Nucleus accumbens (tissue), 56 donors: ENCODE measurements around the gene MAG.

Experiments
- DNase-seq, 56 donors: peaks; one replicate each; lab custom pipeline; 2025; lab: John Stamatoyannopoulos, UW

The MAG gene

DNA sequence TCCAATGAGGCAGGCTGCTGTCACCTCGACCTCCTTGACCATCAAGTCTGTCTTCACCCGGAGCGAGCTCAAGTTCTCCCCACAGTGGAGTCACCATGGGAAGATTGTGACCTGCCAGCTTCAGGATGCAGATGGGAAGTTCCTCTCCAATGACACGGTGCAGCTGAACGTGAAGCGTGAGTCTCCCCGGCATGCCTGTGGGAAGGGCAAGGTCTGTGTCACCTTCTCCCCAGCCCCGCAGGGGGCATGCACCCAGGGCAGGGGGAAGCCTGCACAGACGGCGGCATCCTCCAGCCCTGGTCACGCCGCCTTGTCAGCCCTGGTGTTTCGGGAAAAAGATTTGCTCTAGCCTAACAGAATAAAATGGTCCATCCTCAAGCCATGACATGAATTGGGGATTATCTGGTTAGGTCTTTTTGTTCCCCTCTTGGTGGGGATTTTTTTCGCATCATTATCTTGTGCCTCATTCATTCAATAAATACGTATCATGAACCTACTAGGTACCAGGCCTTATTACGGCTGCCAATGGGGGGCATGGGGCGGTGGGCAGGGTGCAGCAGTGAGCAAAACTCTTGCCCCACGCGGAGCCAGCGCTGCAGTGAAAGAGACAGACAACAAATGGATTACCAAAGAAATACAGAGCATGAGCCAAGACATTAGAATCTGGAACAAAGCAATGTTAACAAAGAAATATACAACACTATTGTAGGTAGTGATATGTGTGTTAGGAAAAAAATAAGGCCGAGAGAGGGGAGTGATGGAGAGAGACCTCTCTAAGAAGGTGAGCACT lies 44.4 kb downstream of the MAG start:
- DNase-seq, result no peak

DNA sequence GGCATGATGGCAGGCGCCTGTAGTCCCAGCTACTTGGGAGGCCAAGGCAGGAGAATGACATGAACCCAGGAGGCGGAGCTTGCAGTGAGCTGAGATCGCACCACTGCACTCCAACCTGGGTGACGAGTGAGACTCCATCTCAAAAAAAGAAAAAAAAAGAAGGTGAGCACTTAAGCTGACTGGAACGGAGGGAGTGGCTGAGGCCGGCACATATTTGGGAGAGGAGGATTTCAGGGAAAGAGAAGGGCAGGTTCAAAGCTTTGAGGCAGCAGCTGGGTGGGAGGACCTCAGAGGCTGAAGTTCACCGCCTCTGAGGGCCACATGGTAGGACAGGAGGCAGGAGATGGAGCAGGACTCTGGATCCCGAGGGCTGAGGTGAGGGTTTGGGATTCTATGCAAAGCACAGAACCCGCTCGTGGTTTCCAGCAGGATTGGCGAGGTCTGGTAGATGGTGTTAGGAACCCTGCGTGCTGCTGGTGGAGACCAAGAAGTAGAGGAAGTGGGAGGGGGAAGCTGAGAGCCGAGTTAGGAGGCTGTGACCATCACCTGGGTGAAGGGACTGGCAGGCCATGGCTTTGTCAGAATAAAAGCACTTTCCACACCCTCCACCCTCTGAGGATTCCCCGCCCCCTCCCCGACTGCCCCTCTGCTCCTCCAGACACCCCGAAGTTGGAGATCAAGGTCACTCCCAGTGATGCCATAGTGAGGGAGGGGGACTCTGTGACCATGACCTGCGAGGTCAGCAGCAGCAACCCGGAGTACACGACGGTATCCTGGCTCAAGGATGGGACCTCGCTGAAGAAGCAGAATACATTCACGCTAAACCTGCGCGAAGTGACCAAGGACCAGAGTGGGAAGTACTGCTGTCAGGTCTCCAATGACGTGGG lies 45.4 kb downstream of the MAG start:
- DNase-seq, result no peak

DNA sequence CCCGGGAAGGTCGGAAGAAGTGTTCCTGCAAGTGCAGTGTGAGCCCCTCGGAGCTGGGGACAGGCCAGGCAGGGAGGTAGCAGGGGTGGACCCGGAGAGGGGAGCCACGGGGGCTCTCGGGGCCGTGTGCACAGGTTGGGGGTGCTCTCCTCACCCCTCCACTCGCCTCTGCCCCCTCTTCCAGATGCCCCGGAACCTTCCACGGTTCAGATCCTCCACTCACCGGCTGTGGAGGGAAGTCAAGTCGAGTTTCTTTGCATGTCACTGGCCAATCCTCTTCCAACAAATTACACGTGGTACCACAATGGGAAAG lies 46.0 kb downstream of the MAG start:
- no peak for DNase-seq

DNA sequence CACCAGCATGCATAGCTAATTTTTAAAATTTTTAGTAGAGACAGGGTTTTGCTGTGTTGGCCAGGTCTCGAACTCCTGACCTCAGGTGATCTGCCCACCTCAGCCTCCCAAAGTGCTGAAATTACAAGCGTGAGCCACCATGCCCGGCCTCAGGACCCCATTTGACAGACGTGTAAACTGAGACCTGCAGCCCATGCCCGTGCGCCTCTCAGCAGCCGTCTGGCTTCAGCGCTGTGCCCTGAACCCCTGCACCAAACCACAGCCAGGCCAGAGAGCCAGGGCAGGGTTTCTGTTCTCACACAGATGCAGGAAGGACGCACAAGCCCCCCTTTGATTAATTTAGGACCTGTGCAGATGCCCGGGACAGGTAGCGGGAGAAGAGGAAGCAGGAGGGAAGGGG lies 48.5 kb downstream of the MAG start:
- no peak for DNase-seq

DNA sequence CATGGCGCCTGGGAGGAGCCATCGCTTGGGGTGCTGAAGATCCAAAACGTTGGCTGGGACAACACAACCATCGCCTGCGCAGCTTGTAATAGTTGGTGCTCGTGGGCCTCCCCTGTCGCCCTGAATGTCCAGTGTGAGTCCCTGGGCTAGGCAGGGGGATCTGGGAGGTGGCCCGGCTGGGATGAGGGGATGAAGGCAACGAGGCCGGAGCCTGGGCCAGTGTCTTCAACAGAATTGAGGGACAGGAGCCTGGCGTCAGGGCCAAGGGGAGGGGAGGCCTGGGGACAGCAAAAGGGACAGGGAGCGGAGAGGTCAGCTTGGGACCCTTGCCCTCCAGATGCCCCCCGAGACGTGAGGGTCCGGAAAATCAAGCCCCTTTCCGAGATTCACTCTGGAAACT lies 49.0 kb downstream of the MAG start:
- DNase-seq, result no peak

DNA sequence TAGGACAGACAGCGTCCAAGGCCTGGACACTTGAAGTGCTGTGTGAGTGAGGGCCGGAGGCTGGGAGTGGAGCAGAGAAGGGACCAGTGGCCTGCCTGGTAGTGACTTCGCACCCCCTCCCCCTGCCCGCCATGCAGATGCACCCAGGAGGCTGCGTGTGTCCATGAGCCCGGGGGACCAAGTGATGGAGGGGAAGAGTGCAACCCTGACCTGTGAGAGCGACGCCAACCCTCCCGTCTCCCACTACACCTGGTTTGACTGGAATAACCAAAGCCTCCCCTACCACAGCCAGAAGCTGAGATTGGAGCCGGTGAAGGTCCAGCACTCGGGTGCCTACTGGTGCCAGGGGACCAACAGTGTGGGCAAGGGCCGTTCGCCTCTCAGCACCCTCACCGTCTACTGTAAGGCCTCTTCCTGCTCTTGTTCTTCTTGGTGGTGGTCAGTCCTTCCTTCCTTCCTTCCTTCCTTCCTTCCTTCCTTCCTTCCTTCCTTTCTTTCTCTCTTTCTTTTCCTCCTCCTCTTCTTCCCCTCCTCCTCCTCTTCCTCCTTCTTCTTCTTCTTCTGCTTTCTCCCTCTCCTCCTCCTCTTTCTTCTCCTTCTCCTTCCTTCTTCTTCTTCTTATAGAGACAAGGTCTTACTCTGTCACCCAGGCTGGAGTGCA lies 49.7 kb downstream of the MAG start:
- no peak for DNase-seq

DNA sequence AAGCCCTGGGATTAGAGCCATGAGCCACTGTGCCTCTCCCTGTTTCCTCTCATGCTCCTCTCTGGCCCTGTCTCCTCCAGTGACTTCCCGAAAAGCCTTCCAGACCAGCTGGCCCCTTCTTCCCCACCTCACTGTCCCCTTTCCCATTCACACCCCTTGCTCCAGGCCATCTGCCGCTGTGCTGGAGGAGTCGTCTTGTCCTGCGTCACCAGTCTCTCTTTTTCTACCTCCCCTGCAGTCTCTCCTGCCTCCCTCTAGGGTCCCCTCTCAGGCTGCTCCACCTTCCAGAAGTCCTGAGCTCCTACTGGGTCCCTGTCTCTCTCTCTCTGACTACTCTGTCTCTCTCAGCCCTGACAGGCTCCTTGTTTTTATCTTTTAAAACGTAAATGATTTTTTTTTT lies 50.5 kb downstream of the MAG start:
- no peak for DNase-seq

DNA sequence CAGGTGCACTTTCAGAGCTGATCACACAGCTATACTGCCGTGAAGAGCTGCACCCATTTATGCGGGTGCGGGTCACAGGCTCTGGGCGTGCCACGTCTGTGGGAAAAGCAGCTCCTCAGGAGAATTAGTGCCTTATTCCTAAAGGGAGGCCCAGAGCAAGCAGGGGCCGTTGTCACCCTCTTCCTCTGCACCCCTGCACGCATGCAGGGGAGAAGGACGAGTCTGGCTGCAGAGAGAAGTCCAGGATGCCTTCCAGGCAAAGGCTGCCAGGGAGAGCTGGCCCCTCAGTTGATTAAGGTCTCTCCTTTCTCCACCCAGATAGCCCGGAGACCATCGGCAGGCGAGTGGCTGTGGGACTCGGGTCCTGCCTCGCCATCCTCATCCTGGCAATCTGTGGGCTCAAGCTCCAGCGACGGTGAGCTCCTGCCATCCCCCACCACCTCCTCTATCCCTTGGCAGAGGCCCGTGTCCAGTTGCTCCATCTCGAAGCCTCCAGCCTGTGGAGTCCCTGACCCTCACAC lies 52.6 kb downstream of the MAG start:
- DNase-seq, result no peak

DNA sequence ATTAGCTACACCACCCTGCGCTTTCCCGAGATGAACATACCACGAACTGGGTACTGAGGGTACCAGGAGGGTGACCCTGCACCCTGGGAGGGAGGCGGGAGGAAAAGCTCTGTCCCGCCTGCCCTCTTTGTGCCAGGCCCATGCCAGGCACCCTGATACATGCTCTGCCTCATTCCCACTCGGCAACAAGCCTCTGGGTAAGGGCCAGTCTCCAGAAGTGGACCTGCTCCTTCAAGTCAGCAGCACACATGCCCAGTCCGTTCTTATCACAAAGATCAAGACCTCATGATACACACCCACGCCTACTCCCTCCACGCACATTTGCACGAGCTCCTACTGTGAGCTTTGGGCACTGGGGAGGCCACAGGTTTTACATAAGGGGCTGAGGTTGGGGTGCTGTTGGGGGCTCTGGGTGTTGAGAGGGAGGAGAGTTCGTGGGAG lies 53.7 kb downstream of the MAG start:
- no peak for DNase-seq

DNA sequence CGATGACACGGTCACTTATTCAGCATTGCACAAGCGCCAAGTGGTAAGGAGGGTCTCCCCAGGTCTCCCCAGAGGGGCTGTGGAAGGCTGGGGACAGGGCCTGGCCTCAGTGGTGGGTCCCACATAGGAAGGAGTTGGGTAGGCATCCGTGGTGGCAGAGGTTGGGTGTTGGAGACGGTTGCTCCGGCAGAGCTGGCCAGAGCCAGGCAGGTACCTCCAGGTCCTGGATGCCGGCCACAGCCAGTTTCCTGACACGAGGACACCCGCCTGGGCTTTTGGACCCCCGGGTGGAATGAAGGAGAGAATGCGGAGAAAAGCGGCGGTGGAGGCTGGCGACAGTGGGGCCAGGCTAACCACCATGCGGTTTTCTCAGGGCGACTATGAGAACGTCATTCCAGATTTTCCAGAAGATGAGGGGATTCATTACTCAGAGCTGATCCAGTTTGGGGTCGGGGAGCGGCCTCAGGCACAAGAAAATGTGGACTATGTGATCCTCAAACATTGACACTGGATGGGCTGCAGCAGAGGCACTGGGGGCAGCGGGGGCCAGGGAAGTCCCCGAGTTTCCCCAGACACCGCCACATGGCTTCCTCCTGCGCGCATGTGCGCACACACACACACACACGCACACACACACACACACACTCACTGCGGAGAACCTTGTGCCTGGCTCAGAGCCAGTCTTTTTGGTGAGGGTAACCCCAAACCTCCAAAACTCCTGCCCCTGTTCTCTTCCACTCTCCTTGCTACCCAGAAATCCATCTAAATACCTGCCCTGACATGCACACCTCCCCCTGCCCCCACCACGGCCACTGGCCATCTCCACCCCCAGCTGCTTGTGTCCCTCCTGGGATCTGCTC lies 54.5 kb downstream of the MAG start:
- no peak for DNase-seq

DNA sequence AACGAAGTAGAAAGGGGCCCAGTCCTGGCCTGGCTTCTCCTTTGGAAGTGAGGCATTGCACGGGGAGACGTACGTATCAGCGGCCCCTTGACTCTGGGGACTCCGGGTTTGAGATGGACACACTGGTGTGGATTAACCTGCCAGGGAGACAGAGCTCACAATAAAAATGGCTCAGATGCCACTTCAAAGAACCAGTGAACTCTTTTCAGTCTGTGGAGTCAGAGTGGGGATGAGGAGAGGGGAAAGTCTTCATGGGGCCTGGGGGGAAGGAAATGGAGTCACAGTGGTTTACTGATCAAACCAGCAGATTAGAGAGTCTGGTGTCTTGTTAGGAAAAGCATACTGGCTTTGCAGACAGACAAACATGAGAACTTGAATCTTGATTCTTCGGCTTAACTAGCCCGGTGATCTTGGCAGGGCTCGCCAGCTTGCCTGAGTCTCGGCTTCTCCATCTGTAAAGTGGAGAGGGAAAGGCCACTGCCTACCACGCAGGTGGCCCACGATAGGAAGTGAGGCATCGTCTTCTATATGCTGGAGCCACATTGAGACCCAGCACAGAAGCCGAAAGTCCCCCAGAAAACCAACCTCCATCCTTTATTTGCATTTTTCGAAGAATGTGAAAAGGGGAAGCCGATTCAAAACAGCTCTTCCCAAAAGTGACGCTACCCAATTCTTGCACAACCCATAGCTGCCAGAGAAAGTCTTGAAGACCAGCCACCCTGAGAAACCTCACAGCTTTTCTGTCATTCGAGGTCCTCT lies 55.4 kb downstream of the MAG start, which contains the start of gene FFAR1:
Gene FFAR1, plus strand, starts transcription at position 732 of the 759 bp plus-strand sequence. CDS start 3,650 bp downstream, outside the sequence.
- DNase-seq, result peak in 2 of 56 donors; percentile 2 to 25

DNA sequence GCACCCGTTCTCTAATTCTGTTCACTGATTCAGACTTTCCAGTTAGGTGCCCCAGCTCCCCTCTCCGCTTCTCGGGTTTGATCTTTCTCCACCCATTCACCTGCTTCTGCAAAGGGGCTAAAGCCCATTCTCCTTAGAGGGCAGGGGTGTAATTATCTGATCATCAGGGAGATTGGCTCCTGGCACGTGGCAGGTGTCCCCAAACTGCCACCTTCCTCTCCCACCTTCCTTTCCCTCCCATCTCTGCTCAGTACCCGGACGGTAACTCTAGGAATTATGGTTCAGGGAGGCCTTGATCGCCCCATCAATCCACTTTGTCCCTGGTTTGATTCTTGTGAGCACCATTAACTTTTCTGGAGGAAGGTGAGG lies 56.0 kb downstream of the MAG start:
- DNase-seq, result no peak

DNA sequence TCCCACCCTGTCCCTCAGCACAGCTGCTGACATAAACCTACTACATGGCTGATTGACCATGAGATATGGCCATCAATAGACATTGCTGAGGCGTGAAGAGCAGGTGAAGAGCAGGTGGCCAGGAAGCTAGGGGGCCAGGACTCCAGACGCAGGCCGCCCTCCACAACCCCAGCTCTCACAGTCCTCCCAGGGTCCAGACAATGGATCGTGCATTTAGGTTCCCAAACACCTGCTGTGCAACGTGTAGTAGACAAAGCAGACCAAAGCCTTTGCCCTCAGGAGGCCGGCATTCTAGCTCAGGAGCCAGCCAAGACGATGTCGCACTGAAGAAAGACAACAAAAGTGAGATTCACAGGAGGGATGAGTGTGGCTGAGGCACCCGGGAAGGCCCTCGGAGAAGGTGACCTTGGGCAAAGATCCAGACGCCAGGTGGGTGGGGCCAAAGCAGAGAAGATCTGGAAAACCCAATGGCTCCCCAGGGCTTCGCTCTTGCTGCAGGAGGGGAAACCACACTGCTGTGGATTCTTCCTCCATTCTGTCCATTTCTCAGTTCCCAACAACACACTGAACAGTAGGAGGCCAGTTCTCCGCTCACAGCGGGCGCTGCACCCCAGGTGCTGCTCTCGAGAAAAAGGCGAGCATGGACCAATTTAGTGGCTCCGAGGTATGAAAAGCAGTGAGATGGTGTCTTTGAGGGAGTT lies 57.1 kb downstream of the MAG start:
- no peak for DNase-seq

DNA sequence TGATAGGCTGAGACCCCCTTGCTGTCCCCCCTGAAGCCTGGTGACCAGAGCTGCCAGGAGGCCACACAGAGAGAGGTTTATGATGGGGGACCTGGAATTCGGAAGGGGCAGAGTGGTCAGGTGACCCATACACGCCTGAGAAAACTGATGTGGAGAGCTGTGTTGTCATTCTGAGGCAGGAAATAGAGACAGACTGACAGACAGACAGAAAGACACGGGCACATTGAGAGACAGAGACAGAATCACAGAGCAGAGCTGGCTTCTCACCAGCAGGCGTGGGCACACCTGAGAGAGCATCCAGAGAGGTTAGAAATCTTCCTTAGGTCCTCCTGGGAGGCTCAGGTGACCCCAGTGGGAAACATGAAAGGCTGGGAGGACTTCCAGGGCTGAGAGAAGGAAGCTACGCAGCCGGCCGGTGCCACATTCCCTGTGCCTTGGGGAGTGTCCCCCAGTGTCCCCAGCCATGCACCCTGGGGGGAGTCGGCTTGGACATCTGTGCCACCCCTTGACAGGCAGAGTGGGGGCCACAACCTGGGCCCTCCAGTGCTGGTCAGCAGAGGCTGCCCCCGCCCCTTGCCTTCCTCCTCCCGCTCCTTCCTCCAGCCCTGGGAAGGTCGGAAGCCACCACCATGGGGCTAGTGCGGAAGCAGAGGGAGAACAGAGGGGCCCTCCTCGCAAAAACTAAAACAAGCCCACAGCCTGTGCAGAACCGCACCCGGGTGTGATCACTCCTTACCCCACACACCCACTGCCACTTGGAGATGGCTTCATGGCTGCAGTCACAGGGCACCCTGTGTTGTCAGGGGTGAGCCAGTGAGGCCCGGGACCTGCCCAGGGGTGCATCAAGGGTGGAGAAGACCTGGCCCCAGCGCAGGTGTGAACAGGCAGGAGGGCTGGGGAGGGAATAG lies 57.9 kb downstream of the MAG start:
- DNase-seq, result no peak

DNA sequence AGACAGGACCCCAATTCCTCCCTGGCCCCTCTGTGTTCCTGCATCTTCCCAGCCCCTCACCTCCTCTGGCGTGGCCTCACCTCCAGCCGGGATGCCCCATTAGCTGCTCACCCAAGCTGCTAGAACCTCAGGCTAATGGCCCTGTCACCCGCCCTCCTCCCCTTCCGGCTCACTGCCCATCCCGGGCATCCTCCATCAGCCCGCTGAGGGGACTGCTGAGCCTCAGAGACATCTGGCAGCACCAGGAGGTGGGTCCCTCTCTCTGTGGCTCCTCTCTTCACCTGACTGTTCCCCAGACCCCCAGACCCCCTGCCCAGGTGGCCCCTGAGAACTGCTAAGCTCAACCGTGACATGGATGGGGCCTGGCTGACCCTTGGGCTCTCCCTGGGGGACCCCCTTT lies 58.6 kb downstream of the MAG start:
- DNase-seq, result no peak

DNA sequence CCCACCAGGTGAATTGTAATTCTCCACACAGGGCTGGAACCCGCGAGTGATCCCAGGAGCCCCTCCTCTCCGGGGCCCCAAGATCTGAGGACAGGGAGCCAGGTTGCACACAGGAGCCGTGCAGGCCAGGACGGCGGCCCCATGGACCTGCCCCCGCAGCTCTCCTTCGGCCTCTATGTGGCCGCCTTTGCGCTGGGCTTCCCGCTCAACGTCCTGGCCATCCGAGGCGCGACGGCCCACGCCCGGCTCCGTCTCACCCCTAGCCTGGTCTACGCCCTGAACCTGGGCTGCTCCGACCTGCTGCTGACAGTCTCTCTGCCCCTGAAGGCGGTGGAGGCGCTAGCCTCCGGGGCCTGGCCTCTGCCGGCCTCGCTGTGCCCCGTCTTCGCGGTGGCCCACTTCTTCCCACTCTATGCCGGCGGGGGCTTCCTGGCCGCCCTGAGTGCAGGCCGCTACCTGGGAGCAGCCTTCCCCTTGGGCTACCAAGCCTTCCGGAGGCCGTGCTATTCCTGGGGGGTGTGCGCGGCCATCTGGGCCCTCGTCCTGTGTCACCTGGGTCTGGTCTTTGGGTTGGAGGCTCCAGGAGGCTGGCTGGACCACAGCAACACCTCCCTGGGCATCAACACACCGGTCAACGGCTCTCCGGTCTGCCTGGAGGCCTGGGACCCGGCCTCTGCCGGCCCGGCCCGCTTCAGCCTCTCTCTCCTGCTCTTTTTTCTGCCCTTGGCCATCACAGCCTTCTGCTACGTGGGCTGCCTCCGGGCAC lies 59.6 kb downstream of the MAG start:
- no peak for DNase-seq

DNA sequence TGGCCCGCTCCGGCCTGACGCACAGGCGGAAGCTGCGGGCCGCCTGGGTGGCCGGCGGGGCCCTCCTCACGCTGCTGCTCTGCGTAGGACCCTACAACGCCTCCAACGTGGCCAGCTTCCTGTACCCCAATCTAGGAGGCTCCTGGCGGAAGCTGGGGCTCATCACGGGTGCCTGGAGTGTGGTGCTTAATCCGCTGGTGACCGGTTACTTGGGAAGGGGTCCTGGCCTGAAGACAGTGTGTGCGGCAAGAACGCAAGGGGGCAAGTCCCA lies 60.2 kb downstream of the MAG start:
- no peak for DNase-seq
